ENCODE measurements around the gene PCGF1. TPM values are rescaled to one million over a fixed set of nuclear protein-coding genes. Genes with fewer than 3 reads are reported as not detected.

Gene PCGF1
- total and polyA plus RNA-seq, 2 of the 13 experiments (the other 11 are each of a cell fraction or from before 2014, with no cell fraction given) = 20.4 to 22.6 TPM

GRCh38 chr2:74488643-74489481, 18.6 kb downstream of the PCGF1 start (continued):
- TF ChIP-seq ZNF282 (IDR thresholded peaks at IDR 0.05; ENCODE audit: partially characterized antibody) (no peak), CREM (IDR thresholded peaks at IDR 0.05) (peak; percentile 94), CREM (CRISPR knock-in tag; IDR thresholded peaks at IDR 0.05) (no peak), SP1 (IDR thresholded peaks at IDR 0.05) (no peak), SP1 (CRISPR knock-in tag; IDR thresholded peaks at IDR 0.05) (no peak; the same call in 1 of the 2 replicates), YEATS2 (CRISPR knock-in tag; IDR thresholded peaks at IDR 0.05; ENCODE audit: borderline replicate concordance) (peak; percentile 23; the same call in 1 of the 2 replicates), SMYD3 (CRISPR knock-in tag; IDR thresholded peaks at IDR 0.05) (peak; percentile 68; the same call in 1 of the 2 replicates), ESRRA (CRISPR knock-in tag; IDR thresholded peaks at IDR 0.05; ENCODE audit: low read depth) (peak; percentile 72; the same call in 1 of the 2 replicates), MLX (CRISPR knock-in tag; IDR thresholded peaks at IDR 0.05) (0 out of 2 replicates have a peak, but pooled peaks have one; percentile 44), DNMT1 (CRISPR knock-in tag; IDR thresholded peaks at IDR 0.05) (no peak), ZNF646 (CRISPR knock-in tag; IDR thresholded peaks at IDR 0.05) (no peak), TFDP2 (CRISPR knock-in tag; IDR thresholded peaks at IDR 0.05) (peak; percentile 37; the same call in 1 of the 2 replicates), ZNF414 (CRISPR knock-in tag; IDR thresholded peaks at IDR 0.05) (0 out of 2 replicates have a peak, but pooled peaks have one; percentile 27), CEBPZ (IDR thresholded peaks at IDR 0.05; ENCODE audit: low read length) (no peak), PHF8 (CRISPR knock-in tag; IDR thresholded peaks at IDR 0.05) (peak; percentile 22; the same call in 1 of the 2 replicates), ZBTB1 (CRISPR knock-in tag; IDR thresholded peaks at IDR 0.05; ENCODE audit: borderline replicate concordance) (no peak), SRSF1 (optimal IDR thresholded peaks at IDR 0.05; ENCODE audit: low read depth, low read length) (no peak)
